HEK293 (cell line): ENCODE measurements around the gene LYPLA2.

ENCODE experiments used
- CTCF ChIP-seq: fragments of 450-650 bp; formaldehyde crosslinking; IDR thresholded peaks from 2 replicates; pipeline ENCODE4 v1.5.1; 2016; ENCODE audit warnings: missing biosample characterization, missing genetic modification characterization
- GLI4 ChIP-seq: fragments of 450-650 bp; formaldehyde crosslinking; IDR thresholded peaks from 2 replicates; pipeline ENCODE4 v1.5.1; 2016; ENCODE audit warnings: missing biosample characterization, missing genetic modification characterization
- INSM2 ChIP-seq: fragments of 450-650 bp; formaldehyde crosslinking; IDR thresholded peaks from 2 replicates; pipeline ENCODE4 v1.5.1; 2016; ENCODE audit warnings: missing biosample characterization, missing genetic modification characterization
- PRDM10 ChIP-seq: fragments of 450-650 bp; formaldehyde crosslinking; IDR thresholded peaks from 2 replicates; pipeline ENCODE4 v1.5.1; 2016; ENCODE audit warnings: missing biosample characterization, missing genetic modification characterization
- PRDM4 ChIP-seq: fragments of 450-650 bp; formaldehyde crosslinking; IDR thresholded peaks from 2 replicates; pipeline ENCODE4 v1.5.1; 2017; ENCODE audit warnings: missing biosample characterization, missing genetic modification characterization
- SP7 ChIP-seq: fragments of 450-650 bp; formaldehyde crosslinking; IDR thresholded peaks from 2 replicates; pipeline ENCODE4 v1.5.1; 2016; ENCODE audit warnings: missing biosample characterization, missing genetic modification characterization
- TCF7L2 ChIP-seq: IDR thresholded peaks from 2 replicates; pipeline ENCODE4 v1.6.1; 2011; ENCODE audit warnings: low read depth, mild to moderate bottlenecking, inconsistent platforms, low read length, moderate library complexity, borderline replicate concordance
- ZBTB20 ChIP-seq: fragments of 450-650 bp; formaldehyde crosslinking; IDR thresholded peaks from 2 replicates; pipeline ENCODE4 v1.5.1; 2016; ENCODE audit warnings: missing biosample characterization, missing genetic modification characterization
- ZNF10 ChIP-seq: fragments of 450-650 bp; formaldehyde crosslinking; IDR thresholded peaks from 2 replicates; pipeline ENCODE4 v1.5.1; 2017; ENCODE audit warnings: missing biosample characterization, missing genetic modification characterization
- ZNF133 ChIP-seq: fragments of 450-650 bp; formaldehyde crosslinking; IDR thresholded peaks from 2 replicates; pipeline ENCODE4 v1.5.1; 2016; ENCODE audit warnings: missing biosample characterization, missing genetic modification characterization
- ZNF155 ChIP-seq: fragments of 450-650 bp; formaldehyde crosslinking; IDR thresholded peaks from 2 replicates; pipeline ENCODE4 v1.5.1; 2016; ENCODE audit warnings: missing biosample characterization, missing genetic modification characterization
- ZNF174 ChIP-seq: fragments of 450-650 bp; formaldehyde crosslinking; IDR thresholded peaks from 2 replicates; pipeline ENCODE4 v1.5.0; 2017; ENCODE audit warnings: missing biosample characterization, mild to moderate bottlenecking, missing genetic modification characterization
- ZNF23 ChIP-seq: fragments of 450-650 bp; formaldehyde crosslinking; IDR thresholded peaks from 2 replicates; pipeline ENCODE4 v1.5.1; 2016; ENCODE audit warnings: missing biosample characterization, missing genetic modification characterization, borderline replicate concordance
- ZNF280C ChIP-seq: fragments of 450-650 bp; formaldehyde crosslinking; IDR thresholded peaks from 2 replicates; pipeline ENCODE4 v1.5.1; 2016; ENCODE audit warnings: missing biosample characterization, missing genetic modification characterization
- ZNF354C ChIP-seq: fragments of 450-650 bp; formaldehyde crosslinking; IDR thresholded peaks from 2 replicates; pipeline ENCODE4 v1.5.1; 2016; ENCODE audit warnings: missing biosample characterization, missing genetic modification characterization, low read depth, borderline replicate concordance
- ZNF473 ChIP-seq: fragments of 450-650 bp; formaldehyde crosslinking; IDR thresholded peaks from 2 replicates; pipeline ENCODE4 v1.5.1; 2017; ENCODE audit warnings: missing biosample characterization, missing genetic modification characterization
- ZNF555 ChIP-seq: fragments of 450-650 bp; formaldehyde crosslinking; conservative IDR thresholded peaks from 2 replicates; pipeline ENCODE4 v1.5.1; 2017; ENCODE audit warnings: missing biosample characterization, mild to moderate bottlenecking, missing genetic modification characterization, inconsistent platforms
- ZNF585B ChIP-seq: fragments of 450-650 bp; formaldehyde crosslinking; IDR thresholded peaks from 2 replicates; pipeline ENCODE4 v1.5.1; 2016; ENCODE audit warnings: missing biosample characterization, missing genetic modification characterization
- ZNF600 ChIP-seq: fragments of 450-650 bp; formaldehyde crosslinking; IDR thresholded peaks from 2 replicates; pipeline ENCODE4 v1.5.1; 2016; ENCODE audit warnings: missing biosample characterization, missing genetic modification characterization
- ZNF624 ChIP-seq: fragments of 450-650 bp; formaldehyde crosslinking; IDR thresholded peaks from 2 replicates; pipeline ENCODE4 v1.5.1; 2017; ENCODE audit warnings: missing biosample characterization, missing genetic modification characterization
- ZNF660 ChIP-seq: fragments of 450-650 bp; IDR thresholded peaks from 2 replicates; pipeline ENCODE4 v1.5.1; 2018; ENCODE audit warnings: missing biosample characterization, mild to moderate bottlenecking, missing genetic modification characterization
- ZNF670 ChIP-seq: fragments of 450-650 bp; formaldehyde crosslinking; IDR thresholded peaks from 2 replicates; pipeline ENCODE4 v1.5.1; 2016; ENCODE audit warnings: missing biosample characterization, missing genetic modification characterization, low read depth
- ZNF792 ChIP-seq: fragments of 450-650 bp; formaldehyde crosslinking; IDR thresholded peaks from 2 replicates; pipeline ENCODE4 v1.5.1; 2016; ENCODE audit warnings: missing biosample characterization, missing genetic modification characterization
- ZNF843 ChIP-seq: fragments of 450-650 bp; formaldehyde crosslinking; IDR thresholded peaks from 2 replicates; pipeline ENCODE4 v1.5.1; 2016; ENCODE audit warnings: missing biosample characterization, missing genetic modification characterization
- ZSCAN5A ChIP-seq: fragments of 450-650 bp; formaldehyde crosslinking; IDR thresholded peaks from 2 replicates; pipeline ENCODE4 v1.5.1; 2016; ENCODE audit warnings: missing biosample characterization, missing genetic modification characterization

LYPLA2 gene

GRCh38 chr1:23772049-23772853 is 18.7 kb upstream of the LYPLA2 start (continued):
- peak; percentile 59; the same call in 1 of the 2 replicates for TF ChIP-seq PRDM10
- no peak for TF ChIP-seq ZNF843
- TF ChIP-seq ZNF10 = no peak
- no peak for TF ChIP-seq ZBTB20 (tag by site-specific recombination)
- no peak for TF ChIP-seq ZNF23 (tag by site-specific recombination)
- no peak for TF ChIP-seq ZNF155 (tag by site-specific recombination)
- no peak for TF ChIP-seq SP7 (tag by site-specific recombination)
- TF ChIP-seq ZNF585B = no peak
- TF ChIP-seq ZNF660 (tag by site-specific recombination) = peak; percentile 89
- TF ChIP-seq ZNF600 (tag by site-specific recombination) = 0 out of 2 replicates have a peak, but pooled peaks have one; percentile 32
- TF ChIP-seq ZNF174 (tag by site-specific recombination) = no peak
- no peak for TF ChIP-seq ZNF555 (tag by site-specific recombination)
- TF ChIP-seq ZNF354C (tag by site-specific recombination) = no peak
- TF ChIP-seq ZSCAN5A (tag by site-specific recombination) = no peak
- TF ChIP-seq ZNF133 (tag by site-specific recombination) = no peak
- no peak for TF ChIP-seq ZNF473 (tag by site-specific recombination)
- no peak for TF ChIP-seq ZNF792
- TF ChIP-seq PRDM4 = no peak
- TF ChIP-seq ZNF624 (tag by site-specific recombination) = no peak
- TF ChIP-seq ZNF670 (tag by site-specific recombination) = no peak
- no peak for TF ChIP-seq ZNF280C (tag by site-specific recombination)
- no peak for TF ChIP-seq GLI4 (tag by site-specific recombination)
- TF ChIP-seq TCF7L2 = no peak
- TF ChIP-seq CTCF (tag by site-specific recombination) = peak; percentile 83
- no peak for TF ChIP-seq INSM2 (tag by site-specific recombination)
